DND-41 (cell line): ENCODE measurements around the gene ZNF747.

Source experiments
- ATAC-seq: fragments of 200-7000 bp; cut with Tn5 transposase; 3 replicates; pipeline ENCODE4 v1.9.1; 2021; ENCODE audit warnings: low read depth; ENCODE audit not compliant: insufficient read depth
- DNase-seq: peaks from one replicate; pipeline ENCODE4 v3.0.0-alpha.2; 2020
- H2AFZ ChIP-seq: 2 replicates; pipeline ENCODE4 v1.6.0; 2012; ENCODE audit warnings: low read depth, low read length
- H3K27ac ChIP-seq: 2 replicates; pipeline ENCODE4 v1.5.1; 2012; ENCODE audit warnings: low read length, inconsistent platforms
- H3K27me3 ChIP-seq: fragments of 200-600 bp; sonication (generic); 2 replicates; pipeline ENCODE4 v1.6.0; 2012; ENCODE audit warnings: low read length, mild to moderate bottlenecking, inconsistent platforms; ENCODE audit not compliant: insufficient read depth, poor library complexity
- H3K36me3 ChIP-seq: 2 replicates; pipeline ENCODE4 v1.5.1; 2012; ENCODE audit warnings: low read length, inconsistent platforms; ENCODE audit not compliant: insufficient read depth
- H3K4me1 ChIP-seq: 2 replicates; pipeline ENCODE4 v1.5.1; 2012; ENCODE audit warnings: mild to moderate bottlenecking, low read length; ENCODE audit not compliant: insufficient read depth
- H3K4me2 ChIP-seq: 2 replicates; pipeline ENCODE4 v1.6.0; 2012; ENCODE audit warnings: mild to moderate bottlenecking, moderate library complexity, low read length, inconsistent platforms; ENCODE audit not compliant: insufficient read depth
- H3K4me3 ChIP-seq, 2 experiments: fragments of 200-600 bp in 1 of 2; shearing (Covaris generic) in 1 of 2; 2 replicates each; pipeline ENCODE4 v1.5.1; 2012 to 2016; ENCODE audit warnings: inconsistent platforms in 2 of 2, low read length in 2 of 2, mild to moderate bottlenecking in 2 of 2, low read depth in 1 of 2, moderate library complexity in 1 of 2
- H3K79me2 ChIP-seq: 2 replicates; pipeline ENCODE4 v1.6.0; 2012; ENCODE audit warnings: low read length, inconsistent platforms; ENCODE audit not compliant: insufficient read depth
- H3K9ac ChIP-seq: 2 replicates; pipeline ENCODE4 v1.6.0; 2012; ENCODE audit warnings: low read depth, mild to moderate bottlenecking, inconsistent platforms, low read length, moderate library complexity
- H3K9me3 ChIP-seq: 2 replicates; pipeline ENCODE4 v1.5.1; 2012; ENCODE audit warnings: low read length, moderate library complexity, mild to moderate bottlenecking, inconsistent platforms; ENCODE audit not compliant: insufficient read depth, severe bottlenecking
- H4K20me1 ChIP-seq: 2 replicates; pipeline ENCODE4 v1.6.0; 2012; ENCODE audit warnings: low read length; ENCODE audit not compliant: insufficient read depth
- EZH2 ChIP-seq: IDR thresholded peaks from 3 replicates; pipeline ENCODE4 v1.6.1; 2012; ENCODE audit warnings: borderline replicate concordance, low read depth, mild to moderate bottlenecking, moderate library complexity, low read length, inconsistent platforms; ENCODE audit not compliant: severe bottlenecking
- TF ChIP-seq, protein P1 (sequence below): IDR thresholded peaks from 2 replicates; pipeline ENCODE4 v1.5.1; 2012; ENCODE audit warnings: borderline replicate concordance, low read length, moderate library complexity, mild to moderate bottlenecking; ENCODE audit not compliant: poor library complexity, severe bottlenecking; ENCODE audit errors: extremely low read depth

The ZNF747 gene

DNA sequence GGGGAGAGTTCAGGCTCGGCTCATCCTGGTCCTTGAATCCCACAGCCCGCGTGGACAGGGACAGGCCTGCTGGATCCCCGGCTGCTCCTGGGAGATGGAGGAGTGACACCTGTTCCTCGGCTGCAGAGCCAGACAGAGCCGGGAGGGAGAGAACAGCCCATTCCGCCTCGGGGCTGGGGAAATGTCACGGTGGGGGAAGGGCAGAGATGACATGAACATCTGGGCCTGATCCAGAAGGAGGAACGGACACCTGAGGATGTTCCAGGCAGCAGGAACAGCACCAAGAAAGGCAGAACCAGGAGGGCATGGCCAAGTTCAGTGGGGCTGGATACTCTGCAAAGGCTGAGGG lies 21.4 kb upstream of the ZNF747 start:
- H3K36me3 ChIP-seq = peaks cover 40% of the 10 kb centered on the region
- TF ChIP-seq, protein P1, sequence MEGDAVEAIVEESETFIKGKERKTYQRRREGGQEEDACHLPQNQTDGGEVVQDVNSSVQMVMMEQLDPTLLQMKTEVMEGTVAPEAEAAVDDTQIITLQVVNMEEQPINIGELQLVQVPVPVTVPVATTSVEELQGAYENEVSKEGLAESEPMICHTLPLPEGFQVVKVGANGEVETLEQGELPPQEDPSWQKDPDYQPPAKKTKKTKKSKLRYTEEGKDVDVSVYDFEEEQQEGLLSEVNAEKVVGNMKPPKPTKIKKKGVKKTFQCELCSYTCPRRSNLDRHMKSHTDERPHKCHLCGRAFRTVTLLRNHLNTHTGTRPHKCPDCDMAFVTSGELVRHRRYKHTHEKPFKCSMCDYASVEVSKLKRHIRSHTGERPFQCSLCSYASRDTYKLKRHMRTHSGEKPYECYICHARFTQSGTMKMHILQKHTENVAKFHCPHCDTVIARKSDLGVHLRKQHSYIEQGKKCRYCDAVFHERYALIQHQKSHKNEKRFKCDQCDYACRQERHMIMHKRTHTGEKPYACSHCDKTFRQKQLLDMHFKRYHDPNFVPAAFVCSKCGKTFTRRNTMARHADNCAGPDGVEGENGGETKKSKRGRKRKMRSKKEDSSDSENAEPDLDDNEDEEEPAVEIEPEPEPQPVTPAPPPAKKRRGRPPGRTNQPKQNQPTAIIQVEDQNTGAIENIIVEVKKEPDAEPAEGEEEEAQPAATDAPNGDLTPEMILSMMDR = no peak
- TF ChIP-seq EZH2 = no peak
- ATAC-seq (no peak), DNase-seq (no peak)
- no peak overlapping the region; a peak in 1 of 4 replicates for H3K4me3 ChIP-seq
- H2AFZ ChIP-seq = no peak overlapping the region
- no peaks in the 10 kb centered on the region for H3K27me3 ChIP-seq
- peaks cover 52% of the 10 kb centered on the region for H3K79me2 ChIP-seq
- H3K9ac ChIP-seq = no peak overlapping the region
- H3K4me2 ChIP-seq = 0 out of 2 replicates have a peak overlapping the region, but pooled peaks have one; percentile 97
- no peak overlapping the region for H3K27ac ChIP-seq
- peaks cover 10% of the 10 kb centered on the region; the same call in 1 of the 2 replicates for H4K20me1 ChIP-seq
- H3K4me1 ChIP-seq = peaks cover 52% of the 10 kb centered on the region
- no peaks in the 10 kb centered on the region for H3K9me3 ChIP-seq

GRCh38 chr16:30555315-30556124 lies 20.9 kb upstream of the ZNF747 start:
- no peak overlapping the region for H2AFZ ChIP-seq
- DNase-seq = no peak
- no peaks in the 10 kb centered on the region for H3K27me3 ChIP-seq
- H4K20me1 ChIP-seq = peaks cover 10% of the 10 kb centered on the region; the same call in 1 of the 2 replicates
- no peak for ATAC-seq
- H3K4me1 ChIP-seq = peaks cover 54% of the 10 kb centered on the region
- H3K36me3 ChIP-seq = peaks cover 40% of the 10 kb centered on the region
- H3K9me3 ChIP-seq = no peaks in the 10 kb centered on the region
- TF ChIP-seq, protein P1 = no peak
- TF ChIP-seq EZH2 = no peak
- peaks cover 54% of the 10 kb centered on the region for H3K79me2 ChIP-seq
- H3K27ac ChIP-seq = no peak overlapping the region
- H3K4me2 ChIP-seq = no peak overlapping the region
- no peak overlapping the region for H3K4me3 ChIP-seq
- no peak overlapping the region for H3K9ac ChIP-seq

DNA sequence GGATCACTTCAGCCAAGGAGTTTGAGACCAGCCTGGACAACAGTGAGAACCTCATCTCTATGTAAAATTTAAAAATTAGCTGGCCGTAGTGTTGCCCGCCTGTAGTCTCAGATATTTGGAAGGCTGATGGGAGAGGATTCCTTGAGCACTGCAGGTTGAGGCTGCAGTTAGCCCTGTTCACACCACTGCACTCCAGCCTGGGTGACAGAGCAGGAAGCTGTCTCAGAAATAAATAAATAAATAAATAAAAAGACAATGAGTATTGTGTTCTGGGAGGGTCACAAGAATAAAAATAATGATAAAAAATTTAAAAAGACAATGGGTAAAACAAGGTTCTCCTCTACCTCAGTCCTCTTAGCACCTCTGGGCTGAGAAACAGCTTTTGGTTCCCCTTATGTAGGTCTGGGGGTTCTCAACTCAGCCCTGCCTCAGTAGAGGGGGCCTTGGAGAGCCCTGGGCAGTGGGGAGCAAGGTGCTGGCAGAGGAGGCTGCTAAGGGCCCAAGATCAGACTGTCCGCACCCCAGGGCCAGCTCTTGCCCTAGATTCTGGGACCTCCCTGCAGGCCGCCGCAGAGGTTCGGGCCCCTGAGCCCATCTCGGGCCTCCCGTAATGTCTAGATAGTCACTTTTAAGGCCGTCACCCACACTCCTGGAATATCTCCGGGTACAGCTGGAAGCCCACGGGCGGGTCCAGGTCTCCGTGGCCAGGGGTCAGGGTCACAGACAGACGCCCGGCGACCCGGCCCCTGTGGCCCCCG lies 20.1 kb upstream of the ZNF747 start:
- DNase-seq (no peak), ATAC-seq (no peak)
- peaks cover 54% of the 10 kb centered on the region for H3K4me1 ChIP-seq
- H3K4me3 ChIP-seq = no peak overlapping the region
- H3K36me3 ChIP-seq = peaks cover 40% of the 10 kb centered on the region
- no peak overlapping the region for H2AFZ ChIP-seq
- H3K27ac ChIP-seq = no peak overlapping the region
- no peaks in the 10 kb centered on the region for H3K27me3 ChIP-seq
- no peaks in the 10 kb centered on the region for H3K9me3 ChIP-seq
- H3K9ac ChIP-seq = no peak overlapping the region
- H4K20me1 ChIP-seq = peaks cover 10% of the 10 kb centered on the region; the same call in 1 of the 2 replicates
- TF ChIP-seq, protein P1 = no peak
- TF ChIP-seq EZH2 = no peak
- peaks cover 54% of the 10 kb centered on the region for H3K79me2 ChIP-seq
- H3K4me2 ChIP-seq = no peak overlapping the region
